Erythroblast (primary cell): ENCODE results near the gene MAN1B1.

ENCODE experiments used
- GATA1 ChIP-seq: IDR thresholded peaks from 2 replicates; pipeline ENCODE4 v1.6.1; 2011; ENCODE audit warnings: low read depth, mild to moderate bottlenecking, control low read depth, low read length, moderate library complexity
- POLR2A ChIP-seq: IDR thresholded peaks from 2 replicates; pipeline ENCODE4 v1.6.1; 2011; ENCODE audit warnings: mild to moderate bottlenecking, low read length

GRCh38 chr9:137108608-137109249 is 21.9 kb downstream of the MAN1B1 start:
- TF ChIP-seq POLR2A = no peak
- no peak for TF ChIP-seq GATA1
